Ecto neural progenitor cell (in vitro differentiated cells): ENCODE data around the gene SLCO3A1.

Source experiments
- DNase-seq: peaks from one replicate; pipeline ENCODE4 v3.0.0-alpha.2; 2018; ENCODE audit warnings: low spot score

Gene SLCO3A1

DNA sequence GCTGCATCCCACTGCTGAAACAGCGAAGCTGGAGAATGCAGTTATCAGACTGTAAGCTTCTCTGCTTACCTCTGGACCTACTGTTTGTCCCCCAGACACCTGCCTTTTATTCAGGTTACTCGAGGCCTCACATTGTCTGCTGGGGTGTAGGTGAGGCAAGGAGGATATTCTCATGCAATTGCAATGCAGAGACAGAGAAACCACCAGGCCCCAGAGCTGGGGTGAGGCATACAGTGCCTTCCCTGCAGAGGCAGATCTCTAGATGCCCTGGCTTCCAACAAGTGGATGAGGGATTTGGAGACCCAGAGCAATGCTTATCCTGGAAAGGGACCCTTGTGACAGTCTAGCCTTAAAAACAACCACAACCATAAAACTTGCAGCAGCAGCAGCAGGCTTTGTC, 276.7 kb downstream of the SLCO3A1 start:
- DNase-seq: no peak

DNA sequence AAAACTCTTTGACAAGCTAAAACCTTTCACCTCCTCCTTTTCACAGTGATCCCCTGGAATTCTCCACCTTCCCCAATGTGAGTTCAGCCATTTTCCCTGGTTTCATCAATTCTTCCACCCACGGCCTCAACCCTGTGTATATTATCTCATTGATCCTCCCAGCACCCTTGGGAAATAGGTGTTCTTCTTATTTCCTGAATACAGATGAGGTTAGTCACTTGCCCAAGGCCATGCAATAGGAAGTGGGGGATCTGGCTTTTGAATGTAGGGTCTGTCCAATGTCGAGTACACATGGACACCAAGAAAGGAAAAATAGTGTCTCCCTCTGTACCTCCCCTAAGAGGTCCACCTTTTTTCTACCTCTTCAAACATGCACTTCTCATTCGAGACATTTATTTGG, 277.4 kb downstream of the SLCO3A1 start:
- DNase-seq: no peak

DNA sequence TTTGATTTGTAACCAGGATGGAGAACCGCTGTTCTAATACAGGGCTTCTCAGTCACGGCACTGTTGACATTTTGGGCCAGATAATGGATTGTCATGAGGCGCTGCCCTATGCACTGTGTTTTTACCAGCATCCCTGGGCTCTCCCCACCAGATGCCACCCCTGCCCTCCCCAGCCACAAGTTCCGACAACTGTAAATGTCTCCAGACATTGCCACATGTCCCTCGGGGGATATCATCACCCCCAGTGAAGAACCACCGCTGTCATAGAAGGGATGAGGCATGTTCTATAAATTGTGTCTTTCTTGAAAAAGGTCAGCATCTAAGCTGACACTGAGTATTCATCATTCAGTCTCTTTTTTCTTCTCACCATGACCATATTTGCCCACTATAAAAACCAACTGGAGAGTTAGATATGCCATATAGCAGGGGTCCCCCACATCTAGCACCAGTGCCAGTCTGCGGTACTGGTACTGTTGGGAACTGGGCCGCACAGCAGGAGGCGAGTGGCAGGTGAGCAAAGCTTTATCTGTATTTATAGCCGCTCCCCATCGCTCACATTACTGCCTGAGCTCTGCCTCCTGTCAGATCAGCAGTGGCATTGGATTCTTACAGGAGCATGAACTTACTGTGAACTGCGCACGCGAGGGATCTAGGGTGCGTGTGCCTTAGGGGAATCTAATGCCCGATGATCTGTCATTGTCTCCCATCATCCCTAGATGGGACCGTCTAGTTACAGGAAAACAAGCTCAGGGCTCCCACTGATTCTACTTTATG, 279.7 kb downstream of the SLCO3A1 start:
- no peak for DNase-seq

DNA sequence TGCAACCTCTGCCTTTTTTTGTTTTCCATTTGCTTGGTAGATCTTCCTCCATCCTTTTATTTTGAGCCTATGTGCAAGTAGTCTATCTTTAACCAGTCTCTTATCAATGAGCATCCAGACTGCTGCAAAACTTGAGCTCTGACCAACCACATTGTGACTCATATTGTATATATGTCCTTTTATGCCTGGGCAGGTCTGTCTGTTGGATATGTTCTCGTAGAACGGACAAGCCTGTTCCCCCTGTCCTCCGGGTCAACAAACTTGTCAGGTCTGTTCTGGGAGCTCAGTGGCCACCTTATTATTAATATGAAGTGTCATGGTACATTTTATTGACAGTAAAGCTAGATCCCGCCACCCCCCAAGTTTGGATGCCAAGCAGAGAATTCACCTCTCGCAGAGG, 287.3 kb downstream of the SLCO3A1 start:
- no peak for DNase-seq

DNA sequence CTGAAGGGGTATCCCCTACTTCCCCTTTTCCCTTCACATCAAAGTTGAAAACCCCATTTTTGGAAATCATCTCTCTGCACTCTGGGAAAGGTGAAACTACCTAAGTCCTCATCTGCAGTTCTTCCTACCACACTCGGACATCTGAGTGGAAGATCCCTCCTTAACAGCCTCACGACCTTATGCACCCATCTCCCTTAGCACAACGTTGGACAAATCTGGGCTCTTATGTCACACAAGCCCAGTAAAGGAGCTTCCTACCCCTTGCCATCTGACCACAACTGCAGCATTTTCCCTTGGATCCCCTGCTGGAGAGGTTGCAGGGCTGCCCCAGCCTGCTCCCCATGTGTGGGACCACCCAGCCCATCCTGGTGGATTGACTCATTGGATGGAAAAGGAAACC, 288.1 kb downstream of the SLCO3A1 start:
- DNase-seq: no peak

DNA sequence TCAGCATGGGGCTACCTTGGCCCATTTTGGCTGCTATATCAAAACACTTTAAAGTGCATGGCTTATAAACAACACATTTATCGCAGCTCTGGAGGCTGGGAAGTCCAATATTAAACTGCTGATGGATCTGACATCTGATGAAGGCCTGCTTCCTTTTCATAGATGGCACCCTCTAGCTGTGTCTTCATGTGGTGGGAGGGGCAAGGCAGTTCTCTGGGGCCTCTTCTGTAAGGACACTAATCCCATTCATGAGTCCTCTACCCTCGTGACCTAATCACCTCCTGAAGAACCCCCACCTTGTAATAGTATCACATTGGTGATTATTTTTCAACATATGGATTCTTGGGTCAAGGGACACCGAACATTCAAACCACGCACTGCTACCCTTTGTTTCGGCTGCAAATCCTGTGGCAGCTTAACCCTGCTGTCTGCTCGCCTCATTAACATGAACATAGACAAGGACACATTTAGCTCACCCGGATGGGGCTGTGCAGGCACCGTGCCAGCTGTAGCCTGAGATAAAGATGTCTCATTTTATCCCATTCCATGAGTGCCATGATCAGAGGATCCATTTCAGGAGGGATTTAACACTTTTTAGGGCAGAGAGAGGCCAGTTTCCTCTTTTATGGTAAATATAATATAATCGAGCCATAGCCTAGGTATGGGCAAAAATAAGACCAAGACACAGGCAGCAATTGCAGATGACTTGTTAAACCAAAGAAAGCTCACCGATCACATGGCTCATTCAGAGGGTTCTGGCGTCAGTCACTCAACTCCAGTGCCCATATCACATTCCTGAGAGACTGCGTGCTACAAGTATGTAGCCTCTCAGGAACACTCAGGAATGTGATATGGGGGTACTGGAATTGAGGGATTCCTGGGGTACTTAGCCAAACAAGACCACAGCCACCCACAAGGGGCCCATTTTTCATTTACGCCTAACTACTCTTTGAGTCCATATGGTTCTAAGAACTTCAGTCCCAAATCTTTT, 289.0 kb downstream of the SLCO3A1 start:
- DNase-seq: no peak

DNA sequence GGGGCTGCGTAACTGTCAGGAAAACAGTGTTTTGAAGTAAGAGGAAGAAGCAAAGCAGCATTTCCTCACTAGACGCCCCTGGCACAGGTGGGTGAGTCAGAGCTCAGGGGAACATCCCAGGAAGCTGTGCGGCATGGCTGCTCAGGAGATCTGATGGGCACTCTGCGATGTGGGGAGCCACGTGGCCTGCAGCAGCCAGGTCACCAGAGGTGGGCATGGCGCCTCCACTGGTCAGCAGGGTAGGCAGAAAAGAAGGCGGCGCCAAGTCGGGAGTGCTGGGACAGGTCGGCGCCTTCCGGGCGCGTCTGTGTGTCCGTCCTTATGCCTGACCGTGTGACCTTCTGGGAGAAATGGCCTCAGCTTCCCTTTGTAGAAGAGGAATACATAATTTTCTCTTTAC, 290.3 kb downstream of the SLCO3A1 start:
- DNase-seq: no peak

DNA sequence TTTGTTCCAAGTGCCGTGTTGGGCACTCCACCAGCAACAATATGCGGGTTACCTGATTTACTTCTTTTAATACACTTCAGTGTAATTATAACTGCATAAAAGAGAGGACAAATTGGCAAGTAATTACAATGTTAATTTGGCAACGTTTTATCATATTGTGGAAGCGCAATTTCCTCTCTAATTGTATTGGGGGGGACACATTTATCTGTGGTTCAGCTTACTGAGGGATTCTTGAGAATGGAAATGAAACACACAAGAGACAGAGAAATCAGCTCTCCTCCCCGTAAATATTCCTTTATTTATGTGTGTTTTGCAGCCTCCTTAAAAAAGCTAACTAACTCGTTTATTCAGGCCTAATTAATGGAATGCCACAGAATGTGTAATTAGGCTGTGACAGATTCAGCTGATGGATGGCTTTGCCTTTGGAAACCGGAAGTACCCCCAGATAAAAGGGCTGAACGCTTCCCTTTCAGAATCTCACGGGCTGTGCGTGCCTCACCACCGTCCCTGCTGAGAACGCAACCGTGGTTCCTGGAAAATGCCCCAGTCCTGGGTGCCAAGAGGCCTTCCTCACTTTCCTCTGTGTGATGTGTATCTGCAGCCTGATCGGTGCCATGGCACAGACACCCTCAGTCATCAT, 293.1 kb downstream of the SLCO3A1 start:
- DNase-seq: no peak

DNA sequence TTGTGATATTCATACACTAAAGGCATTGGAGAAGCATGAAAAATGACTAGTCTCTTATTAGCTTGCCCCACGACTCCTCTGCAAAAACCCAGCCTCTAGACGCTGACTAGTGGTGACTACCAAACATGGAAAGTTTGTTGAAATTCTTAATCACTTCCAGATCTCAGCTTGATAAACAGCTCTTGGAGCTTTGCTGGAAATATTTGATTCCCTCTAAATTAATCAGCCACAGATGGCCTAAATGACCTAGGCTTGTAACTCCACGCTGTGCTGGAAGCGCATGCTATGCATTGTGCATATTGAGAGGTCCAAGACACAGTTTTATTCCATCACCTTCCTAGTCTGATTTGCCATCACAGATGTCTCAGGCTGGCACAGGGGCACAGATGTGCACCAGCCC, 295.5 kb downstream of the SLCO3A1 start:
- no peak for DNase-seq

DNA sequence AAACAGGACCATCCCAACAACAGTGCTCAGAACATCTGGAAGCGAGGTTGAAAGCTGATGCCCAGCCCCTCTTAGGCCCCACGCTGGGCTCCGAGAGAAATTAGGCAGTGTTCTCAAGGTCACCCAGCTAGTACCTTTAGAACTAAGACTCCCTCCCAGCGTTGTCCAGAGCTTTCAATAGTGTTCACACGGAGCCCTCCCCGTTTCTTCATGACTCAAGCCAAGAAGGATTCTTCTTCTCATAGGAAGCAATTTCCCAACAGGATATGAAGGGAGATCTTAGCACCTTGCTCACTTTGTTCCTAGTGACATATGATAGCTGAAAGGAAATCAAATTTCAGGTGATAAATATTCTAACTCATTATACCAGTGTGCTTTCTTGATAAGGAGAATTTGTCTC, 296.0 kb downstream of the SLCO3A1 start:
- no peak for DNase-seq

DNA sequence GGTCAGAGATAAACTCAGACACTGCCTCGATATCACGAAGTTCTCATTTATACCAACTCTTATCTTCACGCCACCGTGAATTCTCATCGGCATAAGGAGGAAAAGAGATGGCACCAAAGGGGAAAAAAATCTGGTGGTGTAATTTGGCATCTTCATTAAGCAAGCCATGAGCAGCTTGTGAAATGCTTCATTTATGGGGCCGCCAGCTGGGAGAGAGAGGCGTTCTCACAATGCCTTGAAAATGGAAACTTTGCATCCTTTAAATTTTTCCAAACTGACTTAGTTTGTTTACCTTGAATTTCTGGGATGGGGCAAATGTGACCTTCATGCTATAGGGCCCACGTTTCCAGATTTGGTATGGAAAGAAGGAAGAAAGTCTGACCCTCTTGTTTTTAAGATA, 297.7 kb downstream of the SLCO3A1 start:
- DNase-seq: no peak

DNA sequence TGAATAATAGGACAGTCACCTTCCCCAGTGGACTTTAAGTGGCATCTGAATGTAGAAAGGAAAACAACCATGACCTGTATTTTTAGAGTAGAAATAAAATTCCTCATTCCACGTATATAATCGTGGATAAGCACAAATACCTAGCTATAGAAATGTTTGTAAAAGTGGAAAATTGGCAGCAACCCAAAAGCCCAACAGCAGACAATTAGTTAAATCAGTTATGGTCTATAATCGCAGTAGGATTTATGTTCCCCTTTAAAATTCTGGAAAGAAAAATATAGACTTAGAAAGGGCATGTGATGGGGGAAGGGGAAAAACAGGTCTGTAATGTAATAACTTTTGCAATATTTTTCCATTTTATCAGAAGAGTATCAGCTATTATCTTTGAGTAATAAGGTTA, 298.2 kb downstream of the SLCO3A1 start:
- no peak for DNase-seq

DNA sequence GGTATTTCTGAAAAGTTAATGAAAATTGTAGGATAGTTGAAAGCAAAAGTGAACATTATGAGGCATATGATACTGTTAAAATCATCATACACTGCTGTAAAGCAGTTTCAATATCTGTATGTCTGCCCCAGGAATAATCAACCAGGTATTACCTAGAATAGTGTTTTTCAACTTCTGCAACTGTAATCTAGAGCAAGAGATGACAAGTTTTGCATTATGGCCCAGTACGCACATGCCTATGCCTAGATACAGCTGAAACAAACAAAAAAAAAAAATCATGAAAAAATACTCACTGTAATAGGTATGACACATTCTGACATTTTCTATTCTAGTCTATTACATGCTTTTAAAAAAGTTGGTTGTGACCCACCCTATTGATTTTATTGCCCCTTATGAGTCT, 299.5 kb downstream of the SLCO3A1 start:
- no peak for DNase-seq

DNA sequence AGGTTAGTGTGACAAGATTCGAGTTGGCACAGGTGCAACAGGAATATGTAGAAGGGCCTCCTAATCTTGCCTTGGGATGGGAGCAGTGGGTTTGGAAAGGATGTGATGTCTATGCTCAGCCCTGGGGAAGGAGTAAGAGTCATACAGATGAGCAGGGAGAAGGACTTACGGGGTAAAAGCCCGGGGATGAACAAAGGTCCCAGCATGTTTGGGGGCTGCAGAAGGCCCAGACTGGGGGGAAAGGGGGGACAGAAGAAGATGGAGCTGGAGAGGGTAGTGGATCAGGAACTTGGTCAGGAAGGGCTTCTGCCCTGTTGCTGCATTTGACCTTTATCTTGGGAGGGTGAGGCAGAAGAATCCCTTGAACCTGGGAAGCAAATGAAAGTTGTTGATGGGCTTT, 300.1 kb downstream of the SLCO3A1 start:
- no peak for DNase-seq

DNA sequence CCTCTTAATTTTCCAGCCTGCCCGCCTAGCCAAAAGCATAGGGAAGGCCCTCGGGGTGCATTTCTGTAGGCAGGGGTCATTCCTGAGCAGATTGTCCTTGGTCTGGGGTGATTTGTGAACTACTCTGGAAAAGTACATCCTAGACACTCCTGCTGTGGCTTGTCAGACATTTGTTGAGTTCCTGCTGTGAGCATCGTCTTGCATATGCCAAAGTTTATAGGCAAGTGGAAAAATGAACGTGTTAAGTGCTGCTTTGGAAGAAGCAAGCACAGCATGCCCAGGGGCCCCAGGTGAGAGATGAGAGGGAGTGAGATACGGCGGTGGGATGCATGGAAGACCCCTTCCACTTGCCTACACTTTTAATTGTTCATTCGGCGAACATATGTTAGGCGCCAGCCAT, 302.4 kb downstream of the SLCO3A1 start:
- no peak for DNase-seq

DNA sequence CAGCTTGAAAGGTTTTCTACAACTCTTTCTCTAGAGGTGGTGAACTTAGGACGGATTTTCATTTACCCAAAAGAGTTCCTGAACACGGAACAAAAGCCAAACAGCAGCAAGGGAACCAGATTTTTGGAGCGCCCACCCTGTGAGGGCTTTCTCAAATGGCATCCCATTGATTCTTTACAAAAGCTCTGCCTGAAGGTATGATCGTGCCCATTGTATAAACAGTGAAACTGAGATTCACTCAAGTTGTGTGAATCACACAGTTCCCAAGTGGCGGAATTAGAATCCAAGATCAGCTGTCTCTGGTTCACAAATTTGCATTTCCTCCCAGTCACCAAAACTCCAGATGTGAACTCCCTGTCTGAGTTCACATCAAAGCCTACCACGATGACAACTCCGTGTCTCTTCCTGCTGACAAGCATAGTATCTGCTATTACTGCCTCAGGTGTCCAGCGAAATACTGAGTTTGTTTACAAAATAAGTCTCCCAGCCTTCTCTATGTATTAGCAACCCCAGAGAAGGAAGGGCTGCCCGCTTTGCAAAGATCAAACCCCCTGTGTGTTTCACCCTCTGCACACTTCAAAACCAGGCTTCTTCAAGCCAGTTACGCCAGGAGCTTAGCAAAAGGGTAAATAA, 304.3 kb downstream of the SLCO3A1 start:
- DNase-seq: no peak

DNA sequence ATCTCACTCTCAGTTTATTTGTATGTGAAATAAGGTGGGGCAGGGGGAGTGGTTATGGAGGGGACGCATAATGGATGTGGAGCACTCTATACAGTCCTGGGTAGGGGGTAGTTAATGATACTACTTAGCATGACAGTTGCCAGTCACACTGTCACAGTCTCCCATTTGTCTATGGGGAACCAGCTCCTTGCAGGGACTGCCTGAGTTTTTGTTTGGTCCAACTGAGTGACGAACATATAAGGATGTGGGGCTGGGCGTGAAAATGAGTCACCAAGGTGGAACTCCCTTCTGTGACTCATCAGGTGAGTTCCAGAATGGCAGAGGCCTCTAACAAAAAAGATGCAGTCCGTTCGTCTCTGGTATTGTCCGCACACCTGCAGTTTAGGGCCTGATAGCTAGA, 304.9 kb downstream of the SLCO3A1 start:
- no peak for DNase-seq

DNA sequence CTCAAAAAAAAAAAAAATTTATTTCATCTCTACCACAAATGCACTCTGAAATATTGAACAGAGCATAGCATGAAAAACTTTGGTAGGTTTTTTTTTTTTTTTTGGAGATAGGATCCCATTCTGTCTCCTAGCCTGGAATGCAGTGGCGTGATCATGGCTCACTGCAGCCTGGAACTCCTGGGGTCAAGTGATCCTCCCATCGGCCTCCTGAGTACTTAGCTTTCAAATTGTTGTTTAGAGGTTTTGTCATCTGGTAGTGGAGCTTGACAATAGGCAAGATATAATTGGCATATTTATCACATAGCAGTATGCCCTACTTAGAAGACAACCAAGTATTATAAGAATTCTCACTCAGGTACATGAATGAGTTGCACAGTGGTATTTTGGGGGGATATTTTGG, 306.0 kb downstream of the SLCO3A1 start:
- DNase-seq: no peak

DNA sequence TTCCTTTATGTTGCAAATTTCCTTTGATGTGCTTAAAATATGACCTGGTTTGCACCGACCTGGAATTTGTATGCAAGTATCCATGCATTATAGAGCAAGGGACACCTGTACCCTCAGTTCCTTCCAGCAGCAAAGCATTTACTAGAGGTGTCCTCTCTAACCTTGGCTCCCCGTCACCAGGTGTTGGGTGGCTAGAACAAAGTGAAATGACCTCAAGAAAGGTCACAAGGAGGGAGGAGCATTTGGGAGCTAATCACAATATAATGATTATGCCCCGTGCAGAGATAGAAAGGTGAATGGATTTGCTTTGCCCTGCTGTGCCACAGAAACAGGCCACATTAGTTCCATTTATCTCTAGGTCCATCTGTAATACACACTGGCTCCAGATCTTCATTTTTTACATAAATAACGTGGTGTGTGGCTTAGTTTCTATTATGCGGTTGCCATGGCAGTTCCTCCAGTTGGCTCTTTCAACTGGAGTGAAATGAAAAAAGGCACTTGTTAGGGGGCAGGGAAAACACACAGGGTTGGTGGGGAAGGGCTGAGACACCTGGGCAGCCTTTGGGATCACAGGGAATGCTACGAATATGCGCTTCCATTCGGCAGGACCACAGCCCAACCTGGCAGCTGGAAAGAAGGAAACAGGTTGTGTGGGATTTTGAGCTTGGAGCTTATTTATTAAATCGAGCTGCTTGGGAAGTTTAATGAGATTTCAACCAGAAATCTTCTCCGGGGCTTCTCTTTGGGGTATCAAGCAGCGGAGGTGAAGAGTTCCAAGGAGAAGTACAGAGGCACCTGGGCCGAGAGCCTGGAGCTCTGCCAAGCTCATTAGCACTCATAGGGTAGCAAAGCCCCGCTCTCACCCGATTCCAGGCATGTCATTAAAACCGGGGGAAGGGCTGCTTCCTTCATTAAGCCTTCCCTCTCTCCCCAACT, 306.7 kb downstream of the SLCO3A1 start:
- no peak for DNase-seq

DNA sequence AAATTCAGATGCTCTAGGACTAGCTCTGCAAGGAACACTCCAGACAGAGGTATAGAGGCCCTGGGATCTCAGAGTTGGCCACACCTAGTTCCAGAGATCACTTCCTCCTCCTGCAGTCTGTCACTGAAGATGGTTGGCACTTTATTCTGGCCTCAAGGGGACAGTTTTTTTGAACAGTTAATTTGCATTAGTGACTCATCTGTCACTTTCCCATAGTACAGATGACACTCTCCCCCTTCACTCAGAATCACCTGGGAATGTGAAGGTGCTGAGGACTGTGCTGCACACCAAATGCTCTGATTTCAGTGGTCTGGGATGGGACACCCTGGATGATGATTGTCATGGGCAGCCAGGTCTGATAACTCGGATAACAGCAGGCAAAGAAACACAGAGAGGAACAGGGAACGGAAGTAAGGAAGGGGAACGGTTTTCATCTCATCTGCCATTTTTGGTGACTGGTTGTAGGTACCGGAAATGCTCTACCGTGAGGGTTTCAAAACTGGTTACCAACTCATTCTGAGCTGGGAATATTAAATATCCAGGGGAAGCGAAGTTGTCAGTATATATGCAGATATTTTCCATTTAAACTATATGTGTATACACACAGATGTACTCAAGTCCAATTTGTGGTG, 307.6 kb downstream of the SLCO3A1 start:
- no peak for DNase-seq

DNA sequence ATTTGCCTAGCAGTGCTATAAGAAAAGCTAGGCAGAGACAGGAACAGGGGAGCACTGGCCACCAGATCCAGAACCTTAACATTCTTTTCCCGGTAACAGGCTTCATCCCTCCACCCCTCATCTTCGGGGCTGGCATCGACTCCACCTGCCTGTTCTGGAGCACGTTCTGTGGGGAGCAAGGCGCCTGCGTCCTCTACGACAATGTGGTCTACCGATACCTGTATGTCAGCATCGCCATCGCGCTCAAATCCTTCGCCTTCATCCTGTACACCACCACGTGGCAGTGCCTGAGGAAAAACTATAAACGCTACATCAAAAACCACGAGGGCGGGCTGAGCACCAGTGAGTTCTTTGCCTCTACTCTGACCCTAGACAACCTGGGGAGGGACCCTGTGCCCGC, 309.1 kb downstream of the SLCO3A1 start:
- DNase-seq: no peak
